ENCODE data around the gene YWHAG.
"Not testable (repeated sequence)": the region's sequence is repeated elsewhere in the genome, so short reads cannot be mapped to it uniquely, and the experiment has no call there.

The YWHAG gene

DNA sequence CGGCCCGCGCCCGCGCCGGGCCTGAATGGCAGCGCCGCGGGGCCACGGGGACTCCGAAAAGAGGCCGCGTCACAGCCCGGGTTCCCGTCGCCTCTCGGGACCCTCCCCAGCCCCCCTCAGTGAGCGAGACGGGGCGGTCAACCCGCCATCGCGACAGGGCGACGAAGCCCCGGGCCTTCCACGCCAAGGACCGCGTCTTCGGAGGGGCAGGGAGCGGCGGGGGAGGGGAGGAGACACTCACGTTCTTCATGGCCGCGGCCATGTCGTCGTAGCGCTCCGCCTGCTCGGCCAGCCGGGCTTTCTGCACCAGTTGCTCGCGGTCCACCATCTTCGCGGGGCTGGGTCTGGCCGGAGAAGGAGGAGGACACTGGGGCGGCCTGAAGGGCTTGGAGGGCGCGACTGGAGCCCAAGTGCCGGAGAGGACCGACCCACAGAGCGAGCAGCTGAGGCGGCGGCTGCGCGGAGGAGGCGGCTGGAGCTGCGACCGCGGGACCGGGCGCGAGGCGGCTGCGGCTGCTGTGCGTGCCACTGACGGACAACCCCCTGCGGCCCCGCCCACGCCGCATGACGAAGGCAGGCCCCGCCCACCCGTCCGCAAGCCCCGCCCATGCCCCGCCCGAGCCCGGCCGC is at the start of gene YWHAG:
Gene YWHAG, minus strand, starts transcription at position 511 of the 630 bp plus-strand sequence. Its CDS starts 183 bp downstream, at position 328.
- DNase-seq (ENCODE audit: low read depth) = peak; percentile 88

- DNase-seq (ENCODE audit: low read depth) = no peak
These were observed 49.4 kb upstream of the YWHAG start for GRCh38 chr7:76408121-76408560.

- no peak for DNase-seq (ENCODE audit: low read depth)
These were observed 48.9 kb upstream of the YWHAG start for GRCh38 chr7:76407718-76408117.

DNA sequence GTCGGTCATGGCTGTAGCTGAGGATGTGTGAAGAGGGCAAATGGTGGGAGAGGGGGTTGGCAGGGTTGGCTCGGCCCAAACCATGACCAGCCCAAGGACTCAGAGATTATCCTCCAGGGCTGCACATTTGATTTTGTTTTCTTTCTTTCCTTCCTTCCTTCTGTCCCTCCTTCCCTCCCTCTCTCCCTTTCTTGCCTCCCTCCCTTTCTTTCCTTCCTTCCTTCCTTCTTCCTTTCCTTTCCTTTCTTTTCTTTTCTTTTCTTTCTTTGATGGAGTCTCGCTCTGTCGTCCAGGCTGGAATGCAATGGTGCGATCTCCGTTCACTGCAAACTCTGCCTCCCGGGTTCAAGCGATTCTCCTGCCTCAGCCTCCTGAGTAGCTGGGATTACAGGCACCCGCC is 46.9 kb upstream of the YWHAG start:
- no peak for DNase-seq (ENCODE audit: low read depth)

DNA sequence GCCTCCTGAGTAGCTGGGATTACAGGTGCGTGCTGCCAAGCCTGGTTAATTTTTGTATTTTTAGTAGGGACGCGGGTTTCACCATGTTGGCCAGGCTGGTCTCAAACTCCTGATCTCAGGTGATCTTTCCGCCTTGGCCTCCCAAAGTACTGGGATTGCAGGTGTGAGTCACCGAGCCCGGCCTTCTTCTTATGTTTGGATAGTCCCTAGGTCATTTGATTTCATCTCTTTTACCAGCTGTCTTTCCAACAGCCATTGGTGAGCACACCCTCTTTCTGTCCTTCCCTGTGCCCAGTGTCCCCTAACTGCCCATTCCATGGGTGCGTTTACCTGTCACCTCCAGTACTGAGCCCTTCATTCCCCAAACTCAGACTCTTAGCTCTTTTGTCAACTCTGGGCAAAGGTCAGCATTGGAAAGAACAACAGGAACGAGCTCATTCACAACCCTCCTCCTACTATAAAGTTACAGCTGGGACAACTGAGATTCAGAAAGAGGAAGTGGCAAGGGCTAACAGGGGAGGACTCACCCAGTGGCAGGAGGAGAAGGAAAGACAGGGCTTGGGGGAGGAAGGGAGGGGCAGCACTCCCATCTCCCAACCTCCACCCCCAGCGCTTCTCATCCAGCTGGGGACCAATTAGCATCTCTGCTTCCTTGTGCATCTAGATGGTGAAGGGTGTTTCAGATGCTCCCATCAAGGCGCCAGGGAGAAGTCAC is 45.1 kb upstream of the YWHAG start:
- DNase-seq (ENCODE audit: low read depth) = no peak

- not testable (repeated sequence) for DNase-seq (ENCODE audit: low read depth)
These were observed 44.3 kb upstream of the YWHAG start for GRCh38 chr7:76403097-76403496.

GRCh38 chr7:76400248-76400647 is 41.5 kb upstream of the YWHAG start:
- DNase-seq (ENCODE audit: low read depth) = no peak

DNA sequence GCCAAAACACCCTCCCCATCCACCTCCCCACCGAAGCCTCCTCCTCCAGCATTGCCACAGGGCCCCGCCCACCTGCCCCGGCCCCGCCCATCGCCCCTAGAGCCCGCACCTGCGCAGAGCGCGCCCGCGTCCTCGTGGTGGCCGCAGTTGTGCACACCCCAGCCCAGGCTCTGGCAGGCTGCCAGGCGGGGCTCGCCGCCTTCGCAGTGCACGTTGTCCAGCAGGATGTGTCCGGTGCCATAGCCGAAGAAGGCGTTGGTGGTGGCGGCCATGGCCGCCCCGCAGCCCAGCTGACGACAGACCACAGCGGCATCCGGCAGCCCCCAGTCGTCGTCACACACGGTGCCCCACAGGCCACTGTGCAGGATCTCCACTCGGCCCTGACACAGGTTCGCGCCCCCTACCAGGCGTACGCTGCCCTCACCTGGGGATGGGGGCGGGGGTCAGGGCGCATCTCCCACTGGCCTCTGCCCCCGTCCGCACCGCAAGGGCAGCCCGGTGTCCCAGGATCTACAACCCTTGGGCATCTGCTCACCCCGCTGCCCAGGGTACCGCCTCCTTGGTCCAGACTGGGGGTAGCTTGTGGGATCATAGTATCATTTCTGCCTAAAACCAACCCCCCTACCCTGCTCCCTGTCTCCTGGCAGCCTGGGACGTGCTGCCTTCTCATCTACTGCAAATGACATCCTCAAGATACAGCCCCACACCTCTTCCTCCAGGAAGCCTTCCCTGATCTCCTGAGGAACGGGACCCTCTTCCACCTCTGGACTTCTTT is 38.8 kb upstream of the YWHAG start:
- DNase-seq (ENCODE audit: low read depth) = peak; percentile 63

DNA sequence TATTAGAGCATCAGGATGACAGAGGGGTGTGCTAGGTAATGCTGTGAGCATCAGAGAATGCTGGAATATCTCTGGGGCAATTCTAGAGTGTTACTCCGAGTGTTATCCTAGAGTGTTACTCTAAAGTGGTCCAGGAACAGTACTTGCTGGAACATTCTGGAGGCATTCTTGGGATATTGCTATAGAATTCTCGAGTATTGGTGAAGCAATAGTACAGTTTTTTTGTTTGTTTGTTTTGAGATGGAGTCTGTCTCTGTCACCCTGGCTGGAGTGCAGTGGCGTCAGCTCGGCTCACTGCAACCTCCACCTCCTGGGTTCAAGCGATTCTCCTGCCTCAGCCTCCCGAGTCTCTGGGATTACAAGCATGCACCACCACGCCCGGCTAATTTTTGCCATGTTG is 38.1 kb upstream of the YWHAG start:
- no peak for DNase-seq (ENCODE audit: low read depth)

- no peak for DNase-seq (ENCODE audit: low read depth)
These were observed 37.4 kb upstream of the YWHAG start for GRCh38 chr7:76395965-76396726.

DNA sequence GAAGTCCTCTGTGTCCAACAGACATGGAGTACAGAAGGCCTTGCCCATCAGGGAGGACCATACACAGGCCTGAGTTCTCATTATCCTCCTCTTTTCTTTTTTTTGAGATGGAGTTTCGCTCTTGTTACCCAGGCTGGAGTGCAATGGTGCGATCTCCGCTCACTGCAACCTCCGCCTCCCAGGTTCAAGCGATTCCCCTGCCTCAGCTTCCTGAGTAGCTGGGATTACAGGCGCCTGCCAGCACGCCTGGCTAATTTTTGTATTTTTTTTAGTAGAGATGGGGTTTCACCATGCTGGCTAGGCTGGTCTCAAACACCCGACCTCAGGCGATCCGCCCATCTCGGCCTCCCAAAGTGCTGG is 36.8 kb upstream of the YWHAG start:
- DNase-seq (ENCODE audit: low read depth) = not testable (repeated sequence)

DNA sequence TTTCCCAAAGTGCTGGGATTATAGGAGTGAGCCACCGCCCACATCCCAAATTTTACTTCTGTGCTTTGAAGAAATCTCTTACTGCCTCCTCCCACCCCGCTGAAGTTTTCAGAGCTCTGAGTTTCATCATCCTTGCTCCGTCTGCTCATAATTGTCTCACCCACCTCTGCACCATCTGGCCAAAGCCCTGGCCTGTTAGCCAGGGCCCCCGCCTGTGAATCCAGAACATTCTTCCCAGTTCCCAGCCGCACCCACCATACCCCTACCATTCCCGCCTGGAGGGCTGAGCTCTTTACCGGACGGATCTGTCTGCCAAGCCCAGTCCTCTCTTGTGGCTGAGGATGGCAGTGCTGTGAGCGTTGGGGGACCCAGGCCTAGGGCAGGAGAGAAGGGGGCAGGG is 36.2 kb upstream of the YWHAG start:
- no peak for DNase-seq (ENCODE audit: low read depth)

DNA sequence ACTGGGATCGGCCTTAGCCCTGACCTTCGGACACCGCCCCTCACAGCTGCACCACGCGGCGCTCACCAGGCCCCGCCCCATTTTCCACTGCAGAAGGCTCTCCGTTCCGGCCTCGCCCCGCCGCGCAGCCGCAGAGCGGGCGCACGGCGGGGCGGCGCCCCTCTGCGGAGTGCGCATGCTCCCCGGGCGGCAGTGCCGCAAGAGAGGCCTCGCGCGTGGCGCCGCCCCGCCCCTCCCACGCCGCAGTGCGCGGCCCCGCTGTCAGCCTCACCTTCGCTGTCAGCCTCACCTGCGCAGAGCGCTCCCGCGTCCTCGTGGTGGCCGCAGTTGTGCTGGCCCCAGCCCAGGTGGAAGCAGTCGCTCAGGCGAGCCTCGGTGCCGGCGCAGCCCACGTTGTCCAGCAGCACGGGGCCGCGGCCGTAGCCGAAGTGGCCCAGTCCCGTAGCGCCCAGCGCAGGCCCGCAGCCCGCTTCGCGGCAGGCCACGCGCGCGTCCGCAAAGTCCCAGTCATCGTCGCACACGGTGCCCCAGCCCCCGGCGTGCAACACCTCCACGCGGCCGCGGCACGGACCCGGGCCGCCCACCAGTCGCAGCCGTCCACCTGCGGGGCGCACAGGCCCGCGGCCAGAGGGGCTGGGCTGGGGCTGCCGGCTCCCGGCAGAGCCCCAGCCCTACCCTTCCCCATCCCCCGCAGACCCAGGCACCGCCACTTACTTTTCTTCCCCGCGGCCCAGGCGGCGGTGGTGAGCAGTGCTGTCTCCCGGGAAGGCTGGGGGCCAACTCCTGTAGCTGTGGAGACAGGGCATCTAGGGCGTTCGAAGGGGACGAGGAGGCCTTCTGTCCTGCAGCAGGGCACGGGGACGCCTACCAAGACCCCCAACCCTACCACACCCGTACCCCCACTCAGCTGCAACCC is 34.6 kb upstream of the YWHAG start:
- peak; percentile 88 for DNase-seq (ENCODE audit: low read depth)

DNA sequence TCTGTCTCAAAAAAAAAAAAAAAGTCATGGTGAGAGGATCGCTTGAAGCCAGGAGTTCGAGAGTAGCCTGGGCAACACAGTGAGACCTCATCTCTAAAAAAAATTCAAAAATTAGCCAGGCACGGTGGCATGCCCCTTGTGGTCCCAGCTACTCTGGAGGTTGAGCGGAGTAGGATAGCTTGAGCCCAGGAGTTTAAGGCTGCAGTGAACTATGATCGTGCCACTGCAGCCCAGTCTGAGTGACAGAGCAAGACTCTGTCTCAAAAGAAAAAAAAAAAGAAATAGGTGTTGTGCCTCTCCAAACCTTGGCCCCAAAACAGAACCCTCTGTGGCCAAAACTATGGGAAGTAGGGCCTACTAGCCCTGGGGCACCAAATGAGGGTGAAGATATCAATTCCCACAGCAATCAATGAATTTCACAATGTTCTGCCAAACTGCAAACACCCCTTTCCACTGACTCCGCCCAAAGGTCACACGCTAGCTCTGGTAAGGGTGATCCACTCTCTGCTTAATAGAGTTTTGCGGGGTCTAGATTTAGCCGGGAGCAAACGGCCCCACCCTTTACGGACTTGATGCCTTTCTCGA is 33.8 kb upstream of the YWHAG start:
- DNase-seq (ENCODE audit: low read depth) = no peak

GRCh38 chr7:76390092-76390491 is 31.3 kb upstream of the YWHAG start:
- DNase-seq (ENCODE audit: low read depth) = no peak

DNA sequence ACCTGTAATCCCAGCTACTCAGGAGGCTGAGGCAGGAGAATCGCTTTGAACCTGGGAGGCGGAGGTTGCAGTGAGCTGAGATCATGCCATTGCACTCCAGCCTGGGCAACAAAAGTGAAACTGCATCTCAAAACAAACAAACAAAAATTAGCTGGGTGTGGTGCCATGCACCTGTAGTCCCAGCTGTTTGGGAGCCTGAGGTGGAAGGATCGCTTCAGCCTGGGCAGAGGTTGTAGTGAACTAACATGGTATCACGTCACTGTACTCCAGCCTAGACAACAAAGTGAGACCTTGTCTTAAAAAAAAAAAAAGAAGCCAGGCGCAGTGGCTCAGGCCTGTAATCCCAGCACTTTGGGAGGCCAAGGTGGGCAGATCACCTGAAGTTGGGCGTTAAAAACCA is 29.0 kb upstream of the YWHAG start:
- not testable (repeated sequence) for DNase-seq (ENCODE audit: low read depth)

- peak; percentile 59 for DNase-seq (ENCODE audit: low read depth)
These were observed 28.0 kb upstream of the YWHAG start for GRCh38 chr7:76386691-76387260.

DNA sequence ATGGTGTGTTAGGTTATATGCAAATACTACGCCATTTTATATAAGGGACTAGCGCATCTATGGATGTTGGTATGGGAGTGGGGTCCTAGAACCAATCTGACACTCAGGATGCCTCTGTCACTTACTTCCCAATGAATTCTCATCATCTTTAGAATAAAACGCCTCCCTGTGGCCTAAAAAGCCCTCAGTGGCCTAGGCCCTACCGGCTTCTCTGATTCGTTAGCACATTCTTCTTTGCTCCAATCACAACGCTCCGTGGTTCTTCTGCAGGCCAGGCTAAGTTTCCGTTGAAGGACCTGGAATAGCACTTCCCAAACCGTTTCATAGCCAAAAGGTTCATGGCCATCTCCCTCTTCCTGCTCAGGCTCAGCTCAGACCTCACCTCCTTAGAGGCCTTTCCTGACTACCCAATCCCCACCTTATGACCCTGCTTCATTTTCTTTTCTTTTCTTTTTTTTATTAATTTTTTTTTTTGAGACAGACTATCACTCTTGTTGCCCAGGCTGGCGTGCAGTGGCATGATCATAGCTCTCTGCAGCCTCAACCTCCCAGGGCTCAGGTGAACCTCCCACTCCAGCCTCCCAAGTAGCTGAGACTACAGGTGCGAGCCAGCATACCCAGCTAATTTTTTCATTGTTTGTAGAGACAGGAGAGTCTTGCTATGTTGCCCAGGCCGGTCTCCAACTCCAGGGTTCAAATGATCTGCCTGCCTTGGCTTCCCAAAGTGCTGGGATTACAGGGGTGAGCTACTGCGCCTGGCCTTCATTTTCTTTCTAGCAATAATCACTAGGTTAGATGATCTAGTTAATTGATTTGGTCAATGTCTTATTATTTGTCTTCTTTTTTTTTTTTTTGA is 24.5 kb upstream of the YWHAG start:
- DNase-seq (ENCODE audit: low read depth) = peak; percentile 47

- no peak for DNase-seq (ENCODE audit: low read depth)
These were observed 23.0 kb upstream of the YWHAG start for GRCh38 chr7:76381814-76382213.

DNA sequence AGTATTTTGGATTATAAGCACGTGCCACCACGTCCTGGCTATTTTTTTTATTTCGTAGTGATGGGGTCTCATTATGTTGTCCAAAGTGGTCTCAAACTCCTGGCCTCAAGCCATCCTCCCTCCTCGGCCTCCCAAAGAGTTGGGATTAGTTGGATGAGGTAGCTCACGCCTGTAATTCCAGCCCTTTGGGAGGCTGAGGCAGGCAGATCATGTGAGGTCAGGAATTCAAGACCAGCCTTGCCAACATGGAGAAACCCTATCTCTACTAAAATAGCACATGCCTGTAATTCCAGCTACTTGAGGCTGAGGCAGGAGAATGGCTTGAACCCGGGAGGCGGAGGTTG is 21.8 kb upstream of the YWHAG start:
- DNase-seq (ENCODE audit: low read depth) = peak; percentile 50
